HG03045 (cell line): Measurements from ENCODE around the gene DPP6.
"Not testable (repeated sequence)": the region's sequence is repeated elsewhere in the genome, so short reads cannot be mapped to it uniquely, and the experiment has no call there.

ENCODE experiments used
- ATAC-seq: cut with Tn5 transposase; IDR thresholded peaks from one replicate; pipeline ENCODE4 v1.9.1; 2021; ENCODE audit warnings: mild to moderate bottlenecking, moderate library complexity; ENCODE audit not compliant: unreplicated experiment

Gene DPP6

GRCh38 chr7:154146707-154147038, 94.5 kb downstream of the DPP6 start:
- ATAC-seq, result not testable (repeated sequence)

DNA sequence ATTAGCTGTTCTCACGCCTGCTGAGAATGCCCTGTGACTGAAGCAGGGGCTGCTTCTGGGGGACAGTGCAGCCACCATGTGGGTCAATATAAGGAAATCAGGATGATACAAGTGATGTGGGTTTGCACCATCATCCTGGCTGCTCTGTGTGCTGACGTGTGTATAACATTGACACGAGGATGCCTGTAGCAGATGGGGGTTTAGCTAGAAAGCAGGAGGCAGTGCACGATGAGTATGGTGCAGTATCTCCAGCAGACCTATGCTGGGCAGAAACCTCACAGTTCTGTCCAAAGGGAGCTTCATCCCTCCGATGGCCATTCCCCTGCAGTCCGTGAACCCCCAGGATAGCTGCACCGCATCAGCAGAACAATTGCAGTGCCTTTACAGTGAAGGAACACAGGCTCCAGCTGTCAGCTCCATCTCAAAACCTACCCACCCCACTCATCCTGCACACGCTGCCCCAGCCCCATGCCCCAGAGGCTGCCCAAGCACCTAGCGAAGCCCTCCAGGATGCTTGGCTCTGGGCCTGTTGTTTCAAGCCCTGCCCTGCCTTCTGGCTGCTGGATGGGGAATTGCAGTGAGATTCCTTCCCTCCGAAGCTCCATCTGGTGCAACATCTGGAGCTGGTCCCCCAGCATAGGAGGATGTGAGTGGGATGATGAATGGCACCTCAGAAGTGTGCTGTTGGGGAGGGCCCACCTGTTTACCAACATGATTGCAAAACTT, 96.8 kb downstream of the DPP6 start:
- ATAC-seq, result not testable (repeated sequence)

DNA sequence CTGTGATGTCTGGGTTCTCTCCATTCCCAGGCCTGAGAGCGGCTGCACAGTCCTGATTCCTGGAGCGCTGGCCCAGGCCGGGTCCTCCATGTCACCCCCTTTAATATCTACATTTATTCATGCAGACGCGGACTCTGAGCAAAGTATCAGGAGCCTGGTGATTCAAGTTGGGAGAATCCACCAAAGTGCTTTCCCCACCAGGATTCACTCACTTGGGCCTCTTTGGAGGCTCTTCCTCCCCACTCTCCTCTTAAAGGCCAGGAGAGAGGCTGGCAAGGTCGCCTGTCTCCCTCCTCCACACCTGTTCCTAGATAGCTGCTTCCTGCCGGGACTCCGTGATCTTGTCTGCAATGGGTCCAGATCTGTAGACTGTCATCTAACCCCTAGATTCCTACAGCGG, 98.5 kb downstream of the DPP6 start:
- not testable (repeated sequence) for ATAC-seq

DNA sequence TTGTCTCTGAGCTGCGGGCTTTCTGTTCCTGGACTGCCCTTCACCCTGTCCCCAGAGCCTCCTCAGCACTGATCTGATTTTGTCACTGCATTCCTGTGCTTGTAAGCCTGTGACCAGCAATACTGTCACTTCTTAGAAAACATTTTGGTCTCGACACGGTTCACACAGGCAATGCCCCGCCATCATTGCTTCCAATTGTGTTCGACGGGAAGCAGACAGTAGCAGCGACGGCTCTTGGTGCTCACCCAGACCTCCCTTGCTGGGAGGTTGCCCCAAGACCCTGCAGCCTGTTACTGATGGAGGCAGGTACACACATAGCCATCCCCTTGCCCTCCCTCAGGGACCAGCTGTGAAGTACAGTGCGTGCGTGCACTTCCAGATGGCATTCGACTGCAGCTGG, 99.1 kb downstream of the DPP6 start:
- not testable (repeated sequence) for ATAC-seq

DNA sequence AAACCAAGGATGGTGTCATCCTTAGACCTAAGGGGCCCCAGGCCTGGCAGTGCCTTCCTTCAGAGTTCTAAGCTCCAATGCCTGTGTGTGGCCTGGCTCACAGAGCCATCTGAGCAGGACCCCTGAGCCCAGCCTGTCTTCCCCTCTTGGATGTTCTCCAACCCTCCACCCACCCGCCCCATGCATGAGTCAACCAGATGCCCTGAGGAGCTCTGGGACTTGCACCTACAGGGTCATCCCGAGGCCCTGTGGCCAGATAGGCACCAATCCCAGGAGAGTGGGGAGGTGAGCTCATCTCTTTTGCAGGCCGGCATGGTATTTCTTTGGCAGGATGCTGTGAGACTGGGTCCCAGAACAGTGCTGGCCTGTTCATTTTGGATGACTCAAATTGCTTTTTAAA, 103.7 kb downstream of the DPP6 start:
- ATAC-seq, result not testable (repeated sequence)

- not testable (repeated sequence) for ATAC-seq
Observed at GRCh38 chr7:154162921-154163320, 110.7 kb downstream of the DPP6 start.

DNA sequence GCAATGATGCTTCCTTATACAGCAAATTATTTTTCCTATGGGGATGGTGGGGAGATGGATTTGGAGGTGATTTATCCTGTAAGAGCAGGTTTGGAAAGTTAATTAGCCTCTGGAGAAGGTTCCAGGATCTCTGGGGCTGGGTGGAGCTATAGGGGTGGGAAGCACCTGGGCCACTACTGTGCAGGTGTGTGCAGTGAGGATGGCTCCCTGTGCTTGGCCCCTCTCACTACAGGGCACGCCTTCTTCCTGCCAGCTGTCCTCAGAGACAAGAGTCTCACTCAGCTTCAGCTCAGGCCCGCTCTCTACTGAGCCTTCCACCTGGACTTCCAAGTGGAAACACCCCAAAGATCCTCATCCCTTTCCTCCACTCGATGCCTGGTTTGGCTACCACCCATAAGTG, 111.4 kb downstream of the DPP6 start:
- ATAC-seq, result not testable (repeated sequence)

DNA sequence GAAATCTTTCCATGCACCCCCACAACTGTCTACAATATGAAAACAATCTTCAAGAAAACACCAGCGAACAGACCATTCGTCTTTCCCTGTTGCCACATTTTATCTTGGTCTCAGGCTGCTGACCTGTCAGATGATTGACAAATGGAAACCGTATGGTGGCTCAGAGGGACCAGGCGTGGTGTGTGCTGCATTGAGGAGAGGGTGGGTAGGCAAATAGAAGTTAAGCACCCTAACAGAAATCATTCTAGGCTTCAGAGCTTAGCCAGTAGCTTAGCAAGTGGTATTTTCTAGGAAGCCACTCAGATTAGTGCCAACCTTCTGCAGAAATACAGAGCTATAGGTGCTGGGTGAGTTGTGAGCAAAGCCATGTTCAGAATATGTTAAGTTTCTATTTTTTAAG, 114.9 kb downstream of the DPP6 start:
- ATAC-seq, result no peak

DNA sequence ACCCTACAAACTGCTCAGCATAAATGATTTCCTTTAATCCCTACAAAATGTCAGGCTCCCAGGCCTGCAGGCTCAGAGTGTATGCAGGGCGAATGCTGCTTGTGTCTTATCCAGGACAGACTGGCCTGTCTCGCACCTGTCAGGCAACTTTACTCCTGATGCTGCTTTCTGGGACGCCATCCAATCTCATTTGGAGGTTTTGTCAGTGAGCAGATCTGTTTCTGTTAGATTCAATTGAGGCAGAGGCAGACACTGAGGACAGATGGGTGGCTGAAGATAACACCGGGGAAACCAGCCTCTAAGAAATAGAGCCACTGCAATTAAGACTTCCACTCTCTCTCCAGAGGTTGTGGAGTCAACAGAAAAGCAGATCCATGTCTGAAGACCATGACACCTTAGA, 115.6 kb downstream of the DPP6 start:
- ATAC-seq, result no peak

DNA sequence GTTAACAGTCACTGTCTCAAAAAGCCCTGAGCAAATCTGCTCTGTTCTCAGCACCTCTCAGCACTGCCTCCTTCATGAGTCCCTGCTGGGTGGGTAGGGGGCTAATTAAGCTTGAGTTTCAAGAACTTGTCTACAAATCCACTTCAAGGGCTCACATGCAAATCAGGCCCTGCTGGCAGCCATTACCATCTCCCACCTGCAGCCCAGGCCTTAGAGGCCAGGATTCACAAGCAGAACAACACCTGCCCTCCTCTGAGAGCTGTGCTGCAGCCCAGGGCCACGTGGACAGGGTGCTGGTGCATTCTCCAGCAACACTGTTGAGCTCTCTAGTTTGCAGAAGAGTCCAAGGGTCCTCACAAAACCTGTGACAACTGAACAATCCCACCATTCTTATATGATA, 119.2 kb downstream of the DPP6 start:
- no peak for ATAC-seq

DNA sequence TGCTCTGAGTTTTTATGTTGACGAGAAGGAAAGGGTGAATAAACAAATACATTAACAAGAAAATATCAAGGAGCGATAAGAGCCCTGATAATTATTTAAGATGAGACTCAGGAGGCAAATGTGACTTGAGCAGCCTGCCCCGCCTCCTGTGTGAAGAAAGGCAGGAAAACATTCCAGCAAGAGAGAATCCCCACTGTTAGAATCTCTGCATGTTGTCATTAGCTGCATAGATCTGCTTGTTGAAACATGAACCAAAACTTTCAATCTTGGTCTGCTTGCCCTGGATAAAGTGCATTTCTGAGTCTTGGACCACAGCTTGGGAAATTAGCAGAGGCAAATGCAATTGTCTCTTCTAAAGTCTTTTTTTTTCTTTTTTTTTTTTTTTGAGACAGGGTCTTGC, 120.0 kb downstream of the DPP6 start:
- no peak for ATAC-seq

GRCh38 chr7:154177584-154177983, 125.4 kb downstream of the DPP6 start:
- no peak for ATAC-seq

- ATAC-seq, result no peak
Observed at GRCh38 chr7:154178895-154179294, 126.7 kb downstream of the DPP6 start.

DNA sequence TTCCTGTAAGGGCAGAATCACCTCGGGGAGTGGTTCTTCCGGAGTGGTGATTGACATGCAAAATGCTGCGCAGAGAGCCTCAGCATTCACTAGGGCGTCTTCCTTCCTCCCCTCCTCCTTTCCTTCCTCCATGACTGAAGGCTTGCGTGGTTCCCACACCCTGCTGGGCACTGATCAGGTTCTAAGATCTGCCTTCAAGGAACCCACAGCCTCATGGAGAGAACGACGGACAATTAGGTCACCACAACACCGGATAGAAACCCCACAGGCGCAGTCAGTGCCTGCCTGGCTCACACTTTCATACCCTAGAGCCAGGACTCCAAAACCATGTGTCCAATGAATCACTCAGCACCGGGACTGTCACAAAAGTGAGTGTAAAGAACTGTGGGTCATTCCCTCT, 131.3 kb downstream of the DPP6 start:
- ATAC-seq, result no peak

GRCh38 chr7:154183946-154184345, 131.7 kb downstream of the DPP6 start:
- ATAC-seq, result no peak

DNA sequence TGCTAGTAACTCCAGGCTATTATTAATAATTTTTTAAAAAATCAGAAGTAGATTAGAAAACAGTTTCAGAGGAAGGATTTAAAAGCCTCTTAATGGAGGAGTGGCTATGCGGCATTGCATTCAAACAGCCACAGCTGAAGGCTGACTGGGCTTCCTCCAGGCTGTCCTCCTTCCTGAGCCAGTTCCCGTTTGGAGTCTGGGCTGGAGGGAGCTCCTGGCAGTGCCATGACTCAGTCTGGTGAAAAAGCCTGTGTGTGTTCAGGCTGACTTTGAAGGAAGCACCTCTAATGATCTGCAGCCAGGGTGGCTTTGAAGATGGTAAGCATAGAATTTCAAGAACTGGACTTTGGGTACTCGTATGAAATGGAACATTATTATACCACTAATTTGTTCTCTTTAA, 134.6 kb downstream of the DPP6 start:
- no peak for ATAC-seq

DNA sequence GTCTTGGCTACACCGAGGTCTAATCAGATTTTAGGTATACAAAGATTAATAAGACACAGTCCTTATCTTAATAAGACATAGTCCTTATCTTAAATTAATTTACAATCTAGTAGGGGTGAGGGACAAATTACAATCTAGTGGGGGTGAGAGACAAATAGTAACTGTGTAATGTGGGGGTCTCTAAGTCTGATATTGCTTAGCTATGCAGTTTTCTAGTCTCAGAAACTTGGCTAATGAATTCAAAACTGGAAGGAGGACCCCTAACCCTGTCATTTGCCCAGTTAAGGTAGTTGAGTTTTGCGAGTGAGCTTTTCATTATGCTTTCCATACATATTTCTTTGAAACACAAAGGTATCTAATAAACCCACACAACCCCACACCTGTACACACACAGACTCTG, 136.1 kb downstream of the DPP6 start:
- no peak for ATAC-seq

- no peak for ATAC-seq
Observed at GRCh38 chr7:154195266-154195665, 143.1 kb downstream of the DPP6 start.

- ATAC-seq, result no peak
Observed at GRCh38 chr7:154198481-154198880, 146.3 kb downstream of the DPP6 start.

GRCh38 chr7:154200241-154200640, 148.0 kb downstream of the DPP6 start:
- ATAC-seq, result no peak

GRCh38 chr7:154202002-154202401, 149.8 kb downstream of the DPP6 start:
- ATAC-seq, result no peak

- ATAC-seq, result no peak
Observed at GRCh38 chr7:154204046-154204445, 151.8 kb downstream of the DPP6 start.

DNA sequence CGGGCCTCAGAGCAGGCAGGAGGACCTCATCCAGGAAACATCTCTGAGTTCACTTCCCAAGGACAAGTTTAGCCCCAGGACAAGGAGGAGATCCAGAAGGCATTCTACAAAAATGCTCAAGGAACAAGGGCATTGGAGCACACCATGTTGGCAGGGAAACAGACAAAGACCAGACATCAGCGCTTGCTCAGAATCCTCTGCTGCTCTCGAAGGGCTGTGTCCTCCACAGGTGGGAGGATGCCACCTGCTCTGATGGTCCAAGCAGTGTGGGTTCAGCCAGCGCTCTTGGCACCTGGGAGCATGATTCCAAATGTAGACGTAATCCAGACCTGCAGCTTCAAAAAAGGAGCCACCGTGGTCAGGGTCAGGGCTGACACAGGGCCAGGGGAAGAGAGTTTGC, 160.7 kb downstream of the DPP6 start:
- ATAC-seq, result no peak
